SIG-M5 treated with dmso at 0.1 percent for 504 hours (cell line): Measurements from ENCODE around the gene SIRPA.

ENCODE experiments used
- DNase-seq: peaks from one replicate; lab custom pipeline; 2025; ENCODE audit not compliant: unreplicated experiment; lab: John Stamatoyannopoulos, UW

SIRPA gene

GRCh38 chr20:1928782-1929181 is 33.6 kb downstream of the SIRPA start:
- no peak for DNase-seq

DNA sequence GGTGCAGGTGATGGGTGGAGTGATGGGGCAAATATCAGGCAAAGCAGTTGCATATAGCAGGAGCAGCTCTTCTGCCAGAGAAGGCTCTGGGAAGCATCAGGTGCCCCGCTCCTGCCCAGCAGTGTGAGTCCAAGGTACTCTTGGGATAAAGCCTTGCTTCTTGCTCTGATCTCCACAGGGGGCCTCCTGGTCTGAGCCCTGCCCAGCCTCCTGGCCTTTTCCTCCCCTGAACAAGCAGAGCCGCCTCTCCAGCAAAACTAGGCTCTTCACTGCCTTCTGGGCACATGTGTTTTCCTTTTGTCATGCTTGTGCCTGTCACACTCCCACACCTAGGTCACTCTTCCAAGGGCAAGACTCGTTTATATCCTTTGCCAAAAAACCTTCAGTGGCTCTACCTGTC is 34.3 kb downstream of the SIRPA start:
- DNase-seq = no peak

- DNase-seq = no peak
Observed at GRCh38 chr20:1930165-1930564, 35.0 kb downstream of the SIRPA start.

DNA sequence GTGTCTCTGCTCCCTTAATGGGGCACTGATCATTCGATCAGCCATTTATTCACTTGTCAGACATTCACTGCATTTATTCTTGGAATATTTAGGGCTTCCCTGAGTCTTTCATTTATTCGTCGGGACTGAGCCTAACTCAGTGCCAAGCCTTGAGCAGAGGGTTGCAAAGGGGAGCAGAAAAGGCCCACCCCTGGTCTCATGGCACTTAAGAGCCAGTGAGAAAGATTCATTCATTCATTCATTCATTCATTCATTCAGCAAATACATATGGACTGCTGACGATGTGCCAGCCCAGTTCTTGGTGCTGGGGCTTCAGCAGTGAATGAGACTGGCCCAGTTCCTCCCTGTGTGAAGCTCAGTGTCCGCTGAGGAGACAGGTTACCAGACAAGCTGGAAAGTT is 36.6 kb downstream of the SIRPA start:
- no peak for DNase-seq

DNA sequence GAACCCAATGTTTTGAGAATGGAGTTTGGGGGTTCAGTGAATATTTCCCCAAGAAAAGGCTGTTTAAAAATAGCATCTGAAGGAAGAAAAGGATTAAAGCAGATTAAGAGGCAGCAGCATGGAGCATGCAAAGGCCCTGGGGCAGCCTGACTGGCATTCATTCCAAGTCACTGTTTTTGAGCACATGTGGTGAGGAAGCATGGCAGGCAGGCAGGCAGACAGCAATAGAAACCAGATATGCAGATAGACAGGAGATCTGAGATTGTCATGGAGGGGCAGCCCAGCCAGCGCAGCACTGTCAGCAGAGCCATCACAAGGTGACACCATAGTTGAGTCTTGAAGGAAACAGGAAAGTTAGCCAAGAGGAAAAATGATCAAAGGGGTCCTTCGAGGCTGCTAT is 37.8 kb downstream of the SIRPA start:
- no peak for DNase-seq

DNA sequence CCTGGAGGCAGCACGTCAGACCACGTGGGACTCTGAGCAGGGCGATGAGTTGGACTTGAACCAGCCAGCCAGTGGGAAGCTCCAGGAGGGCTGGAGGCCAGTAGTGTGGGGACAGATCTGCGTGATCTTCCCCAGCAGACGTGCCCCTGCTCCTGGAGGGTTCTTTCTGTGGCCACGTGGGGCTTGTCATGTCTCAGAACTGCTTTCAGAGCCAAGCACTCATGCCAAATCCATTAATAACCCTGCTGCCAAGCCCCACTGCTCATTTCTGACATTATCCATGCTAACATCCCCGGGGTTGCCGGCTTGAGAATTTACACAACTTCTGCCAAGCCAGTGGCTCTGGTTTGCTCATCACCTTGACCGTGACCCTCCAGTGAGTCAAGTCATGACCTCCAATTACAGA is 38.3 kb downstream of the SIRPA start:
- DNase-seq = no peak

- DNase-seq = no peak
Observed at GRCh38 chr20:1934156-1934555, 38.9 kb downstream of the SIRPA start.

GRCh38 chr20:1934721-1935573 is 39.7 kb downstream of the SIRPA start:
- peak; percentile 86 for DNase-seq

GRCh38 chr20:1935696-1936366 is 40.6 kb downstream of the SIRPA start:
- no peak for DNase-seq

- no peak for DNase-seq
Observed at GRCh38 chr20:1937316-1937976, 42.2 kb downstream of the SIRPA start.

DNA sequence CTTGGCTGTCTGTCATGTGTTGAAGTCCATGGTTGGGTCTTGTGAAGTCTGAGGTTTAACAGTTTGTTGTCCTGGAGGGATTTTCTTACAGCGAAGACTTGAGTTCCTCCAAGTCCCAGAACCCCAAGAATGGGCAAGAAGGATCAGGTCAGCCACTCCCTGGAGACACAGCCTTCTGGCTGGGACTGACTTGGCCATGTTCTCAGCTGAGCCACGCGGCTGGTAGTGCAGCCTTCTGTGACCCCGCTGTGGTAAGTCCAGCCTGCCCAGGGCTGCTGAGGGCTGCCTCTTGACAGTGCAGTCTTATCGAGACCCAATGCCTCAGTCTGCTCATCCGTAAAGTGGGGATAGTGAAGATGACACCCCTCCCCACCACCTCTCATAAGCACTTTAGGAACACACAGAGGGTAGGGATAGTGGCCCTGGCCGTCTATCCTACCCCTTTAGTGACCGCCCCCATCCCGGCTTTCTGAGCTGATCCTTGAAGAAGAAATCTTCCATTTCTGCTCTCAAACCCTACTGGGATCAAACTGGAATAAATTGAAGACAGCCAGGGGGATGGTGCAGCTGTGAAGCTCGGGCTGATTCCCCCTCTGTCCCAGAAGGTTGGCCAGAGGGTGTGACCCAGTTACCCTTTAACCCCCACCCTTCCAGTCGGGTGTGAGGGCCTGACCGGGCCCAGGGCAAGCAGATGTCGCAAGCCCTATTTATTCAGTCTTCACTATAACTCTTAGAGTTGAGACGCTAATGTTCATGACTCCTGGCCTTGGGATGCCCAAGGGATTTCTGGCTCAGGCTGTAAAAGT is 43.5 kb downstream of the SIRPA start:
- no peak for DNase-seq

DNA sequence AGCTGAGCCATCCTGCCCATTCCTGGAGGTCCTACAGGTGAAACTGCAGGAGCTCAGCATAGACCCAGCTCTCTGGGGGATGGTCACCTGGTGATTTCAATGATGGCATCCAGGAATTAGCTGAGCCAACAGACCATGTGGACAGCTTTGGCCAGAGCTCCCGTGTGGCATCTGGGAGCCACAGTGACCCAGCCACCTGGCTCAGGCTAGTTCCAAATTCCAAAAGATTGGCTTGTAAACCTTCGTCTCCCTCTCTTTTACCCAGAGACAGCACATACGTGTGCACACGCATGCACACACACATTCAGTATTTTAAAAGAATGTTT is 44.0 kb downstream of the SIRPA start:
- DNase-seq = no peak

- DNase-seq = no peak
Observed at GRCh38 chr20:1940581-1940980, 45.4 kb downstream of the SIRPA start.

DNA sequence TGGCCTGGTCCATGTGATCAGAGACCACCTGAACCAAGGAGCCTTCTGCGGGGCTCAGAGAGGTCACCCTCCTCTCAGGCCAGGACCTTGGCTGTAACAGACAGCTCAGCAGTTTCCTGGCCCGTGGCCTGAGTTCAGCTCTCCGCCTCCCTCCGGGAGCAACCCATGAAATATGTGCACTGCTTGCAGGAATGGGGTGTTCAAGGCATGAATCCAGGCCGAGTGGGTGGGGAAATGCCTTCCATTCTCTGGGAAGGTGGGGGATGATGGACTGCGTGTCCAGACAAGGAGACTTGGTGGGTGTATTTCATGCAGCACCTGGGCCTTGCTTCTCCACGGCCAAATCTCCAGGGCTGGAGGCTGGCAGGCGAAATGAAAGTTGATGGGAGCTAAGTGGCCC is 46.0 kb downstream of the SIRPA start:
- no peak for DNase-seq

GRCh38 chr20:1942061-1942460 is 46.9 kb downstream of the SIRPA start:
- no peak for DNase-seq

DNA sequence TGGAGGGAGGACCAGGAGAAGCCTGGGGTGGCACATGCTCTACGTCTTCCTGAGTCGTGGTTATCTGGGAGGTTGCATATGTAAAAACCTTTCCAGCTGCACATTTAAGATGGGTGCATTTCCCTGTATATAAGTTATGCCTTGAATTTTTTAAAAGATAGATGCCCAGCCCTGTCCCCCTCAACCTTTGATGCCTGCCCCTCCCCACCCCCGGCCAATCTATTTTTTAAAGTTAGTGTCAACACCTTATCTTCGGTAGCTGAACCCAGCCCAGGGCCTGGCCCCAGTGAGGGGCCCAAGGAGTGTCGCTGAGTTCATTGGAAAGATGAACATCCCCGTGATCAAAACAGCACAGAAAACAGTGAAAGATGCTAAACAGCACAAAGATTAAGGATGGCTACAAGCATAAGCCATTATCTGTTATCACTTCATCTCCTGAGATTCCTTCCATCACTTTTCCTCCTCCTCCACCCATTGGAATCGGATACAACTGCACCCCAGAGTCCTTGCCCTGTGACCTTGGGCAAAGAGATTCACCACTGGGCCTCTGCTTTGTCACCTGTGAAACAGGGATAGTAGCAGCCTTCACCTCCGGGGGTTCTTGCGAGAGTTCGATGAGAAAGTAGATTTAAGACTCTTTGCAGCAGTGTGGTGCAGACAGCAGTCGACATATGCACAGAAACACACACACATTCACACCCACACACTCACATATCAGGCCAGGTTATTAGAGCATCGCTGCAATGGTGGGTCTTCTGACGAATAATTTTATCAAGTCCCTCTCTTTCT is 47.5 kb downstream of the SIRPA start:
- no peak for DNase-seq

GRCh38 chr20:1943275-1944002 is 48.2 kb downstream of the SIRPA start:
- no peak for DNase-seq

DNA sequence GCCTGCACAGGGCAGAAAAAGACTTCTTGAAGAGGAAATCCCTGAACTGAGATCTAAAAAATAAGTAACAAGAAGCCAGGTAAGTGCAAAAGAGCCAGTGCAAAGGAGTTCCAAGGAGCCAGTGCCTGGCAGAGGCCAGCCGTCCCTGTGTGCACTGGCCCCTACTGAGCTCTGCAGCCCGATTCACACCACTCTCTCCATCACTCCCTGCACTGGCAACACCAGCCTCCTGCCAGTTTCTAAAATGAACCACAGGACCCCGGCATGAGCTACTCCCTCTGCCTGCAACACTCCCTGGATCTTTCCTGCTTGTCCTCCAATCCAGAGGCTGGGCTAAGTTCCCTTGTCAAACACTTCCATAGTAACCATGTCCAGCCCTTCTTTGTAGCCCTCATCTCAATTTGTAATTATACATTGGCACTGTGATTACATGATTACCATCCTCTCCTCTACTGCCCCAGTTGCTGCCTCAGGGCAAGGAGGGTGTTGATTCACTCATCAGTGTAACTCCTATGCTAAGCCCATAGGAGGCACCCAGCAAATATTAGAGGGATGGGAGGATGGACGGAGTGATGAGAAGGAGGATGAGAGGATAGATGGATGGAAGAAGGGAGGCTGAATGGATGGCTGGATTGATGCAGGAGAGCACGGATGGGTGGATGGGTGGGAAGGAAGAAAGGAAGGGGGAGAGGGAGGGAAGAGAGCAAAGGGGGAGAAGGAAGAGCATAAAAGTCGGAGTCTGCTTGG is 49.3 kb downstream of the SIRPA start:
- DNase-seq = no peak

DNA sequence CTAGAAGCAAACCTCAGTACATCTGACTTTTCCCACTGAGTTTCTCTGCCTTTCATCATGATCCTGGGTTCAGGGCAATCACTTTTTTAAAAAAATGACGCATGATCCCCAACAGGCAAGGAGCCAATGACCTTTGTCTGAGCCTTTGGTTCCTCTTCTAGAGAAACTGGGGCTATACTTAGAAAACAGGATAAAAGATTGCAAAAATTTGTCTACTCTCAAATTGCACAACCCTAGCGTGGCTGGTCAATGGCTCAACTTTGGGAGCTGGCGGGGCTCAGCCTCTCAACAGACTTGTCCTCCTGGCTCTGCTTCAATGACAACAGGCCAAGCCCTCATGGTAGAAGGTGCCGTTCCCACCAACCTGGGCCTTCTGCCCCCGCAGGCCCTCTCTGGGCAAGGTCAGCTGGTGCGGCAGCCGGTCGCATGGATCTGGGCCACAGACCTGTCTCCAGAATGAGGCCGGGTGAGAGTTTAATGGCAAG is 50.0 kb downstream of the SIRPA start:
- DNase-seq = peak; percentile 99
